Measurements from ENCODE around the gene MDM2. TPM values are rescaled to one million over a fixed set of nuclear protein-coding genes. Genes with fewer than 3 reads are reported as not detected.

MDM2 gene
- total RNA-seq, 1 experiment from 2014 or later, result 207 TPM

DNA sequence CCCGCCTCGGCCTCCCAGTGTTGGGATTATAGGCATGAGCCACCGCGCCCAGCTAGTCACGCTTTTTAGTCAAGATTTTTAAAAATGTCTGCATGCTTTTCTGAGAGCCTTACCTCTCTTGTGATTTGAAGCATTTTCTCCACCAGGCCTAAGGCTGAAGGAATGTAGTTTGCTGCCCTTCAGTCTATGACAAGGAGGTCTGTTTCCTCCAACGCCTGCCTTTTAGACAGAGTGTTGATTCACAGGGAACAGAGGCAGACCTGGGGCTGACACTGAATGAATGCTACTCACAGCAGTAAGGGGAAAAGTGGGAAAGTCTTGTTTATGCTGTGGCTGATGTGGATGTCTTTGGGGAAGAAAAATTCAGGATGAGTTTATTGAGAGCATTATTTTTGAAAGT lies 27.2 kb upstream of the MDM2 start (continued):
- TF ChIP-seq, protein P1, sequence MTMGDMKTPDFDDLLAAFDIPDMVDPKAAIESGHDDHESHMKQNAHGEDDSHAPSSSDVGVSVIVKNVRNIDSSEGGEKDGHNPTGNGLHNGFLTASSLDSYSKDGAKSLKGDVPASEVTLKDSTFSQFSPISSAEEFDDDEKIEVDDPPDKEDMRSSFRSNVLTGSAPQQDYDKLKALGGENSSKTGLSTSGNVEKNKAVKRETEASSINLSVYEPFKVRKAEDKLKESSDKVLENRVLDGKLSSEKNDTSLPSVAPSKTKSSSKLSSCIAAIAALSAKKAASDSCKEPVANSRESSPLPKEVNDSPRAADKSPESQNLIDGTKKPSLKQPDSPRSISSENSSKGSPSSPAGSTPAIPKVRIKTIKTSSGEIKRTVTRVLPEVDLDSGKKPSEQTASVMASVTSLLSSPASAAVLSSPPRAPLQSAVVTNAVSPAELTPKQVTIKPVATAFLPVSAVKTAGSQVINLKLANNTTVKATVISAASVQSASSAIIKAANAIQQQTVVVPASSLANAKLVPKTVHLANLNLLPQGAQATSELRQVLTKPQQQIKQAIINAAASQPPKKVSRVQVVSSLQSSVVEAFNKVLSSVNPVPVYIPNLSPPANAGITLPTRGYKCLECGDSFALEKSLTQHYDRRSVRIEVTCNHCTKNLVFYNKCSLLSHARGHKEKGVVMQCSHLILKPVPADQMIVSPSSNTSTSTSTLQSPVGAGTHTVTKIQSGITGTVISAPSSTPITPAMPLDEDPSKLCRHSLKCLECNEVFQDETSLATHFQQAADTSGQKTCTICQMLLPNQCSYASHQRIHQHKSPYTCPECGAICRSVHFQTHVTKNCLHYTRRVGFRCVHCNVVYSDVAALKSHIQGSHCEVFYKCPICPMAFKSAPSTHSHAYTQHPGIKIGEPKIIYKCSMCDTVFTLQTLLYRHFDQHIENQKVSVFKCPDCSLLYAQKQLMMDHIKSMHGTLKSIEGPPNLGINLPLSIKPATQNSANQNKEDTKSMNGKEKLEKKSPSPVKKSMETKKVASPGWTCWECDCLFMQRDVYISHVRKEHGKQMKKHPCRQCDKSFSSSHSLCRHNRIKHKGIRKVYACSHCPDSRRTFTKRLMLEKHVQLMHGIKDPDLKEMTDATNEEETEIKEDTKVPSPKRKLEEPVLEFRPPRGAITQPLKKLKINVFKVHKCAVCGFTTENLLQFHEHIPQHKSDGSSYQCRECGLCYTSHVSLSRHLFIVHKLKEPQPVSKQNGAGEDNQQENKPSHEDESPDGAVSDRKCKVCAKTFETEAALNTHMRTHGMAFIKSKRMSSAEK (CRISPR knock-in tag; IDR thresholded peaks at IDR 0.05; ENCODE audit: borderline replicate concordance), result no peak
- no peak for TF ChIP-seq ZBTB21 (CRISPR knock-in tag; IDR thresholded peaks at IDR 0.05; ENCODE audit: borderline replicate concordance)

DNA sequence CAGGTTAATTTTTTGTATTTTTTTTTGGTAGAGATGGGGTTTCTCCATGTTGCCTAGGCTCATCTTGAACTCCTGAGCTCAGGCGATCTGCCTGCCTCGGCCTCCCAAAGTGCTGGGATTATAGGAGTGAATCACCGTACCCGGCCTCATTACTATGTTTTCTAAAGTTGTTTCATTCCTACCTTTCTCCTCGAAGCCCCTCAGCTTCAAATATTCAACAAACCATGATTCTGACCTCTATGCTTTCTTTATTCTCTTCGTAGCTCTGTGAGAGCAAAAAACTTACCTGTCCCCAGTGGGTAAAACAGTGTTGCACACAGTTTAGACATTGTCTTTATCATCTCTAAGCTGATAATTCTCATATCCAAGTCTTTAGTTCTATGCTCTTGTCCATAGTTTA lies 26.2 kb upstream of the MDM2 start:
- no peak overlapping the region for H3K4me3 Mint-ChIP-seq
- H3K9me3 Mint-ChIP-seq, result no peaks in the 10 kb centered on the region
- DNase-seq (ENCODE audit: low spot score) (no peak), ATAC-seq (no peak)
- no peak overlapping the region for H3K27ac Mint-ChIP-seq
- H3K4me1 Mint-ChIP-seq, result peaks cover 2% of the 10 kb centered on the region; the same call in 1 of the 2 replicates
- POLR2A ChIA-PET, result no interaction called here
- no peaks in the 10 kb centered on the region for H3K36me3 Mint-ChIP-seq
- no peaks in the 10 kb centered on the region for H3K27me3 Mint-ChIP-seq (ENCODE audit: low read depth)
- CTCF ChIA-PET, result no interaction called here
- TF ChIP-seq KAT7 (CRISPR knock-in tag; IDR thresholded peaks at IDR 0.05; ENCODE audit: borderline replicate concordance) (no peak), ZNF423 (CRISPR knock-in tag; IDR thresholded peaks at IDR 0.05) (no peak), ZNF671 (CRISPR knock-in tag; IDR thresholded peaks at IDR 0.05) (no peak), NR2C2 (CRISPR knock-in tag; IDR thresholded peaks at IDR 0.05) (no peak), NR1H2 (CRISPR knock-in tag; IDR thresholded peaks at IDR 0.05) (no peak), GRHL2 (CRISPR knock-in tag; IDR thresholded peaks at IDR 0.05; ENCODE audit: insufficient replicate concordance, severe bottlenecking) (no peak)
- TF ChIP-seq, protein P2, sequence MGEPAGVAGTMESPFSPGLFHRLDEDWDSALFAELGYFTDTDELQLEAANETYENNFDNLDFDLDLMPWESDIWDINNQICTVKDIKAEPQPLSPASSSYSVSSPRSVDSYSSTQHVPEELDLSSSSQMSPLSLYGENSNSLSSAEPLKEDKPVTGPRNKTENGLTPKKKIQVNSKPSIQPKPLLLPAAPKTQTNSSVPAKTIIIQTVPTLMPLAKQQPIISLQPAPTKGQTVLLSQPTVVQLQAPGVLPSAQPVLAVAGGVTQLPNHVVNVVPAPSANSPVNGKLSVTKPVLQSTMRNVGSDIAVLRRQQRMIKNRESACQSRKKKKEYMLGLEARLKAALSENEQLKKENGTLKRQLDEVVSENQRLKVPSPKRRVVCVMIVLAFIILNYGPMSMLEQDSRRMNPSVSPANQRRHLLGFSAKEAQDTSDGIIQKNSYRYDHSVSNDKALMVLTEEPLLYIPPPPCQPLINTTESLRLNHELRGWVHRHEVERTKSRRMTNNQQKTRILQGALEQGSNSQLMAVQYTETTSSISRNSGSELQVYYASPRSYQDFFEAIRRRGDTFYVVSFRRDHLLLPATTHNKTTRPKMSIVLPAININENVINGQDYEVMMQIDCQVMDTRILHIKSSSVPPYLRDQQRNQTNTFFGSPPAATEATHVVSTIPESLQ (CRISPR knock-in tag; IDR thresholded peaks at IDR 0.05), result no peak
- TF ChIP-seq, protein P3, sequence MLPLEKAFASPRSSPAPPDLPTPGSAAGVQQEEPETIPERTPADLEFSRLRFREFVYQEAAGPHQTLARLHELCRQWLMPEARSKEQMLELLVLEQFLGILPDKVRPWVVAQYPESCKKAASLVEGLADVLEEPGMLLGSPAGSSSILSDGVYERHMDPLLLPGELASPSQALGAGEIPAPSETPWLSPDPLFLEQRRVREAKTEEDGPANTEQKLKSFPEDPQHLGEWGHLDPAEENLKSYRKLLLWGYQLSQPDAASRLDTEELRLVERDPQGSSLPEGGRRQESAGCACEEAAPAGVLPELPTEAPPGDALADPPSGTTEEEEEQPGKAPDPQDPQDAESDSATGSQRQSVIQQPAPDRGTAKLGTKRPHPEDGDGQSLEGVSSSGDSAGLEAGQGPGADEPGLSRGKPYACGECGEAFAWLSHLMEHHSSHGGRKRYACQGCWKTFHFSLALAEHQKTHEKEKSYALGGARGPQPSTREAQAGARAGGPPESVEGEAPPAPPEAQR (CRISPR knock-in tag; IDR thresholded peaks at IDR 0.05), result no peak
- TF ChIP-seq, protein P4, sequence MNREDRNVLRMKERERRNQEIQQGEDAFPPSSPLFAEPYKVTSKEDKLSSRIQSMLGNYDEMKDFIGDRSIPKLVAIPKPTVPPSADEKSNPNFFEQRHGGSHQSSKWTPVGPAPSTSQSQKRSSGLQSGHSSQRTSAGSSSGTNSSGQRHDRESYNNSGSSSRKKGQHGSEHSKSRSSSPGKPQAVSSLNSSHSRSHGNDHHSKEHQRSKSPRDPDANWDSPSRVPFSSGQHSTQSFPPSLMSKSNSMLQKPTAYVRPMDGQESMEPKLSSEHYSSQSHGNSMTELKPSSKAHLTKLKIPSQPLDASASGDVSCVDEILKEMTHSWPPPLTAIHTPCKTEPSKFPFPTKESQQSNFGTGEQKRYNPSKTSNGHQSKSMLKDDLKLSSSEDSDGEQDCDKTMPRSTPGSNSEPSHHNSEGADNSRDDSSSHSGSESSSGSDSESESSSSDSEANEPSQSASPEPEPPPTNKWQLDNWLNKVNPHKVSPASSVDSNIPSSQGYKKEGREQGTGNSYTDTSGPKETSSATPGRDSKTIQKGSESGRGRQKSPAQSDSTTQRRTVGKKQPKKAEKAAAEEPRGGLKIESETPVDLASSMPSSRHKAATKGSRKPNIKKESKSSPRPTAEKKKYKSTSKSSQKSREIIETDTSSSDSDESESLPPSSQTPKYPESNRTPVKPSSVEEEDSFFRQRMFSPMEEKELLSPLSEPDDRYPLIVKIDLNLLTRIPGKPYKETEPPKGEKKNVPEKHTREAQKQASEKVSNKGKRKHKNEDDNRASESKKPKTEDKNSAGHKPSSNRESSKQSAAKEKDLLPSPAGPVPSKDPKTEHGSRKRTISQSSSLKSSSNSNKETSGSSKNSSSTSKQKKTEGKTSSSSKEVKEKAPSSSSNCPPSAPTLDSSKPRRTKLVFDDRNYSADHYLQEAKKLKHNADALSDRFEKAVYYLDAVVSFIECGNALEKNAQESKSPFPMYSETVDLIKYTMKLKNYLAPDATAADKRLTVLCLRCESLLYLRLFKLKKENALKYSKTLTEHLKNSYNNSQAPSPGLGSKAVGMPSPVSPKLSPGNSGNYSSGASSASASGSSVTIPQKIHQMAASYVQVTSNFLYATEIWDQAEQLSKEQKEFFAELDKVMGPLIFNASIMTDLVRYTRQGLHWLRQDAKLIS (CRISPR knock-in tag; IDR thresholded peaks at IDR 0.05; ENCODE audit: borderline replicate concordance), result no peak
- TF ChIP-seq, protein P5, sequence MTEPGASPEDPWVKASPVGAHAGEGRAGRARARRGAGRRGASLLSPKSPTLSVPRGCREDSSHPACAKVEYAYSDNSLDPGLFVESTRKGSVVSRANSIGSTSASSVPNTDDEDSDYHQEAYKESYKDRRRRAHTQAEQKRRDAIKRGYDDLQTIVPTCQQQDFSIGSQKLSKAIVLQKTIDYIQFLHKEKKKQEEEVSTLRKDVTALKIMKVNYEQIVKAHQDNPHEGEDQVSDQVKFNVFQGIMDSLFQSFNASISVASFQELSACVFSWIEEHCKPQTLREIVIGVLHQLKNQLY (CRISPR knock-in tag; IDR thresholded peaks at IDR 0.05), result no peak
- TF ChIP-seq, protein P6, sequence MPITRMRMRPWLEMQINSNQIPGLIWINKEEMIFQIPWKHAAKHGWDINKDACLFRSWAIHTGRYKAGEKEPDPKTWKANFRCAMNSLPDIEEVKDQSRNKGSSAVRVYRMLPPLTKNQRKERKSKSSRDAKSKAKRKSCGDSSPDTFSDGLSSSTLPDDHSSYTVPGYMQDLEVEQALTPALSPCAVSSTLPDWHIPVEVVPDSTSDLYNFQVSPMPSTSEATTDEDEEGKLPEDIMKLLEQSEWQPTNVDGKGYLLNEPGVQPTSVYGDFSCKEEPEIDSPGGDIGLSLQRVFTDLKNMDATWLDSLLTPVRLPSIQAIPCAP (CRISPR knock-in tag; IDR thresholded peaks at IDR 0.05), result no peak
- TF ChIP-seq, protein P7, sequence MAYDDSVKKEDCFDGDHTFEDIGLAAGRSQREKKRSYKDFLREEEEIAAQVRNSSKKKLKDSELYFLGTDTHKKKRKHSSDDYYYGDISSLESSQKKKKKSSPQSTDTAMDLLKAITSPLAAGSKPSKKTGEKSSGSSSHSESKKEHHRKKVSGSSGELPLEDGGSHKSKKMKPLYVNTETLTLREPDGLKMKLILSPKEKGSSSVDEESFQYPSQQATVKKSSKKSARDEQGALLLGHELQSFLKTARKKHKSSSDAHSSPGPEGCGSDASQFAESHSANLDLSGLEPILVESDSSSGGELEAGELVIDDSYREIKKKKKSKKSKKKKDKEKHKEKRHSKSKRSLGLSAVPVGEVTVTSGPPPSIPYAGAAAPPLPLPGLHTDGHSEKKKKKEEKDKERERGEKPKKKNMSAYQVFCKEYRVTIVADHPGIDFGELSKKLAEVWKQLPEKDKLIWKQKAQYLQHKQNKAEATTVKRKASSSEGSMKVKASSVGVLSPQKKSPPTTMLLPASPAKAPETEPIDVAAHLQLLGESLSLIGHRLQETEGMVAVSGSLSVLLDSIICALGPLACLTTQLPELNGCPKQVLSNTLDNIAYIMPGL (CRISPR knock-in tag; IDR thresholded peaks at IDR 0.05), result no peak
- TF ChIP-seq, protein P8, sequence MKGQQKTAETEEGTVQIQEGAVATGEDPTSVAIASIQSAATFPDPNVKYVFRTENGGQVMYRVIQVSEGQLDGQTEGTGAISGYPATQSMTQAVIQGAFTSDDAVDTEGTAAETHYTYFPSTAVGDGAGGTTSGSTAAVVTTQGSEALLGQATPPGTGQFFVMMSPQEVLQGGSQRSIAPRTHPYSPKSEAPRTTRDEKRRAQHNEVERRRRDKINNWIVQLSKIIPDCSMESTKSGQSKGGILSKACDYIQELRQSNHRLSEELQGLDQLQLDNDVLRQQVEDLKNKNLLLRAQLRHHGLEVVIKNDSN (CRISPR knock-in tag; IDR thresholded peaks at IDR 0.05), result no peak
- TF ChIP-seq, protein P9, sequence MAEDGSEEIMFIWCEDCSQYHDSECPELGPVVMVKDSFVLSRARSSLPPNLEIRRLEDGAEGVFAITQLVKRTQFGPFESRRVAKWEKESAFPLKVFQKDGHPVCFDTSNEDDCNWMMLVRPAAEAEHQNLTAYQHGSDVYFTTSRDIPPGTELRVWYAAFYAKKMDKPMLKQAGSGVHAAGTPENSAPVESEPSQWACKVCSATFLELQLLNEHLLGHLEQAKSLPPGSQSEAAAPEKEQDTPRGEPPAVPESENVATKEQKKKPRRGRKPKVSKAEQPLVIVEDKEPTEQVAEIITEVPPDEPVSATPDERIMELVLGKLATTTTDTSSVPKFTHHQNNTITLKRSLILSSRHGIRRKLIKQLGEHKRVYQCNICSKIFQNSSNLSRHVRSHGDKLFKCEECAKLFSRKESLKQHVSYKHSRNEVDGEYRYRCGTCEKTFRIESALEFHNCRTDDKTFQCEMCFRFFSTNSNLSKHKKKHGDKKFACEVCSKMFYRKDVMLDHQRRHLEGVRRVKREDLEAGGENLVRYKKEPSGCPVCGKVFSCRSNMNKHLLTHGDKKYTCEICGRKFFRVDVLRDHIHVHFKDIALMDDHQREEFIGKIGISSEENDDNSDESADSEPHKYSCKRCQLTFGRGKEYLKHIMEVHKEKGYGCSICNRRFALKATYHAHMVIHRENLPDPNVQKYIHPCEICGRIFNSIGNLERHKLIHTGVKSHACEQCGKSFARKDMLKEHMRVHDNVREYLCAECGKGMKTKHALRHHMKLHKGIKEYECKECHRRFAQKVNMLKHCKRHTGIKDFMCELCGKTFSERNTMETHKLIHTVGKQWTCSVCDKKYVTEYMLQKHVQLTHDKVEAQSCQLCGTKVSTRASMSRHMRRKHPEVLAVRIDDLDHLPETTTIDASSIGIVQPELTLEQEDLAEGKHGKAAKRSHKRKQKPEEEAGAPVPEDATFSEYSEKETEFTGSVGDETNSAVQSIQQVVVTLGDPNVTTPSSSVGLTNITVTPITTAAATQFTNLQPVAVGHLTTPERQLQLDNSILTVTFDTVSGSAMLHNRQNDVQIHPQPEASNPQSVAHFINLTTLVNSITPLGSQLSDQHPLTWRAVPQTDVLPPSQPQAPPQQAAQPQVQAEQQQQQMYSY (CRISPR knock-in tag; IDR thresholded peaks at IDR 0.05), result no peak
